Prostate gland (tissue), 2 donors: ENCODE measurements around the gene RPS6KL1. TPM values are rescaled to one million over a fixed set of nuclear protein-coding genes. Genes with fewer than 3 reads are reported as not detected.
A peak's percentile ranks its signal among the peaks of the same experiment; 100 is the strongest.

Source experiments
- DNase-seq: peaks from one replicate; pipeline ENCODE4 v3.0.0-alpha.2; 2019; ENCODE audit warnings: low spot score
- H3K27ac ChIP-seq, 2 donors: fragments of 200-600 bp; sonication (generic); 2 replicates each; pipeline ENCODE4 v1.5.1; 2017 to 2019
- H3K27me3 ChIP-seq: fragments of 200-600 bp; sonication (generic); replicated peaks from 2 replicates; pipeline ENCODE4 v1.5.1; 2019; ENCODE audit not compliant: insufficient read depth
- H3K36me3 ChIP-seq, 2 donors: fragments of 200-600 bp; sonication (generic); 1 replicate in 1 of 2; 2 replicates in 1 of 2; pipeline versions ENCODE4 v1.5.1 to v1.8.1; 2017 to 2019
- H3K4me1 ChIP-seq: fragments of 200-600 bp; sonication (generic); replicated peaks from 2 replicates; pipeline ENCODE4 v1.5.1; 2019
- H3K4me3 ChIP-seq, 2 donors: fragments of 200-600 bp; sonication (generic); 2 replicates each; pipeline ENCODE4 v1.5.1; 2017 to 2019
- H3K9me3 ChIP-seq: fragments of 200-600 bp; sonication (generic); 2 replicates; pipeline ENCODE4 v1.5.1; 2017
- CTCF ChIP-seq, 4 experiments: fragments of 200-600 bp in 2 of 4; fragments of 450-650 bp in 2 of 4; sonication (generic) in 2 of 4; IDR thresholded peaks; 1 replicate in 3 of 4; 2 replicates in 1 of 4; pipeline ENCODE4 v1.5.1; 2016 to 2019; ENCODE audit warnings: antibody characterized with exemption in 4 of 4, mild to moderate bottlenecking in 2 of 4, moderate library complexity in 2 of 4
- POLR2A ChIP-seq: fragments of 450-650 bp; IDR thresholded peaks from one replicate; pipeline ENCODE4 v1.6.1; 2016; ENCODE audit warnings: antibody characterized with exemption, mild to moderate bottlenecking
- POLR2AphosphoS5 ChIP-seq: sonication (generic); formaldehyde crosslinking; IDR thresholded peaks from one replicate; pipeline ENCODE4 v1.6.1; 2017; ENCODE audit warnings: antibody characterized with exemption
- WGBS: methylation state at CpG from one replicate; pipeline ENCODE4 v1.1.5; 2018; 5-methylcytosine and 5-hydroxymethylcytosine counted together
- intact Hi-C: fragments of 100-400 bp; cut with DNase I; formaldehyde crosslinking; loops from one replicate; pipeline ENCODE4 v1.14.2; 2022
- total RNA-seq, 2 donors: library from RNA; depleted of rRNA; stranded (reverse); fragments of >200 nt; gene quantifications; one replicate each; pipeline ENCODE4 v1.1.0, GENCODE V29; 2016

Gene RPS6KL1
- total RNA-seq, 2 donors from 2014 or later: 1.5 to 15.1 TPM

DNA sequence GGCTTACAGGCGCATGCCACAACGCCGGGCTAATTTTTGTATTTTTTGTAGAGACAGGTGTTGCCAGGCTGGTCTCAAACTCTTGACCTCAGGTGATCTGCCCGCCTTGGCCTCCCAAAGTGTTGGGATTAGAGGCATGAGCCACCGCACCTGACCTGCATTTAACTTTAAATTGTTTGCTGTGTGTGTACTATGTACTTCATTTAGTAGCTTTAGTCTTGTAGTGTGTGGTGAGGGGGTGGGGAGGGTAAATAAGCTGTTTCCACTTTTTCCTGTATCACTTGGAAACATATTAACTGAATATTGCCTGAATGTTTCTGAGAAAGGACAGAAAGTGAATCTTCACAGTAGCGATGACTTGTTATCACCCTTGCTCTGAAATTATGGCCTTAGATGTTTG lies 32.8 kb downstream of the RPS6KL1 start:
- peaks cover 15 to 22% of the 10 kb centered on the region in 2 donors for H3K36me3 ChIP-seq

GRCh38 chr14:74888164-74889158 lies 34.6 kb downstream of the RPS6KL1 start:
- 44% methylated on average over 12 of the region's 12 CpGs for WGBS
- H3K9me3 ChIP-seq: no peaks in the 10 kb centered on the region
- peaks cover 7% of the 10 kb centered on the region in 2 donors for H3K36me3 ChIP-seq
- H3K4me1 ChIP-seq: peaks cover 11% of the 10 kb centered on the region
- intact Hi-C loops: no loop called here
- no peak for TF ChIP-seq CTCF (IDR thresholded peaks at IDR 0.05)
- TF ChIP-seq POLR2AphosphoS5: no peak
- H3K27ac ChIP-seq: no peak overlapping the region
- no peak for DNase-seq
- H3K4me3 ChIP-seq: no peak overlapping the region
- H3K27me3 ChIP-seq: no peaks in the 10 kb centered on the region

More for the DNA sequence above, 32.8 kb downstream of the RPS6KL1 start:
- intact Hi-C loops: no loop called here
- no peak for TF ChIP-seq POLR2A
- no peak for TF ChIP-seq POLR2AphosphoS5
- no peak for TF ChIP-seq CTCF (IDR thresholded peaks at IDR 0.05)
- H3K27ac ChIP-seq: no peak overlapping the region
- 94% methylated on average over 6 of the region's 6 CpGs for WGBS
- H3K9me3 ChIP-seq: no peaks in the 10 kb centered on the region
- DNase-seq: no peak
- peaks cover 11% of the 10 kb centered on the region for H3K4me1 ChIP-seq
- H3K4me3 ChIP-seq: no peak overlapping the region
- H3K27me3 ChIP-seq: no peaks in the 10 kb centered on the region

DNA sequence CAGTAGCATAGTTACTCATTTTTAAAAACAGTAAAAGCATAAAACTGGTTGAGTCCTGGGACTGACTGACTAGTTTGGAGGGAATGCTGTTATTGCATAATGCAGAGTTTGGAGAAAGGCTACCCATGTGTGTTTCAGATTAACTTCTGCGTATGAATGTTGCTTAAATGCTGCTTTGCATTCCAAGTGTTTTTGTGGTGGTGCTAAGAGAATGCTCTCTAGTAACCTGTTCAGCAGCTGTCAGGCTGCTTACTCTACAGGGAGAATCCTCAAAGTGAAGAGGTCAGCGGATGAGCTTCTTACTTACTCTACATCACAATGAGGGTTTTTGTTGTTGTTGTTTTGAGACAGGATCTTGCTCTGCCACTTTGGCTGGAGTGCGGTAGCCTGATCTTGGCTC lies 37.1 kb downstream of the RPS6KL1 start:
- Histone ChIP-seq H3K27me3 (no peaks in the 10 kb centered on the region), H3K4me1 (peaks cover 11% of the 10 kb centered on the region), H3K4me3 (no peak overlapping the region), H3K9me3 (no peaks in the 10 kb centered on the region), H3K27ac (no peak overlapping the region), H3K36me3 (peaks cover 0 to 4% of the 10 kb centered on the region in 2 donors)
- 68% methylated on average over 3 of the region's 3 CpGs for WGBS
- TF ChIP-seq CTCF (IDR thresholded peaks at IDR 0.05): no peak
- intact Hi-C loops: no loop called here
- no peak for DNase-seq

- Histone ChIP-seq H3K4me3 (peak overlapping the region; percentile 83 to 96), H3K36me3 (no peaks in the 10 kb centered on the region), H3K27me3 (no peaks in the 10 kb centered on the region), H3K9me3 (no peaks in the 10 kb centered on the region), H3K4me1 (peaks cover 5% of the 10 kb centered on the region), H3K27ac (peak overlapping the region; percentile 91 to 92)
- TF ChIP-seq POLR2A (no peak), POLR2AphosphoS5 (no peak), CTCF (IDR thresholded peaks at IDR 0.05) (no peak)
- intact Hi-C loops: no loop called here
- peak; percentile 17 for DNase-seq
- WGBS: under 1% methylated on average over 44 of the region's 49 CpGs
Observed at GRCh38 chr14:74882103-74882920, 40.7 kb downstream of the RPS6KL1 start.
